IPS DF 6.9 (cell line): ENCODE data around the gene PRR27.

Source experiments
- DNase-seq: peaks from one replicate; pipeline ENCODE4 v3.0.0-alpha.2; 2013; ENCODE audit warnings: low read depth, low spot score
- H3K27ac ChIP-seq: one replicate; pipeline ENCODE4 v1.5.1; 2013; ENCODE audit warnings: low read length, control low read depth
- H3K27me3 ChIP-seq: 2 replicates; pipeline ENCODE4 v1.6.1; 2013; ENCODE audit warnings: mild to moderate bottlenecking, low read length; ENCODE audit not compliant: control insufficient read depth, insufficient read depth
- H3K36me3 ChIP-seq: 2 replicates; pipeline ENCODE4 v1.6.1; 2013; ENCODE audit warnings: low read length; ENCODE audit not compliant: control insufficient read depth, insufficient read depth
- H3K4me1 ChIP-seq: 2 replicates; pipeline ENCODE4 v1.6.1; 2013; ENCODE audit warnings: low read length; ENCODE audit not compliant: control insufficient read depth, insufficient read depth
- H3K4me3 ChIP-seq: 2 replicates; pipeline ENCODE4 v1.5.1; 2013; ENCODE audit warnings: mild to moderate bottlenecking, low read length
- H3K9me3 ChIP-seq: 2 replicates; pipeline ENCODE4 v1.6.1; 2013; ENCODE audit warnings: low read length, inconsistent platforms; ENCODE audit not compliant: control insufficient read depth, insufficient read depth
- WGBS: extraction: QIAGEN DNeasy Blood & Tissue Kit; methylation state at CpG from one replicate; pipeline ENCODE4 v1.1.7; 2013; ENCODE audit warnings: mixed read lengths, missing lambda C conversion rate; ENCODE audit not compliant: insufficient read length, insufficient coverage; 5-methylcytosine and 5-hydroxymethylcytosine counted together

PRR27 gene

DNA sequence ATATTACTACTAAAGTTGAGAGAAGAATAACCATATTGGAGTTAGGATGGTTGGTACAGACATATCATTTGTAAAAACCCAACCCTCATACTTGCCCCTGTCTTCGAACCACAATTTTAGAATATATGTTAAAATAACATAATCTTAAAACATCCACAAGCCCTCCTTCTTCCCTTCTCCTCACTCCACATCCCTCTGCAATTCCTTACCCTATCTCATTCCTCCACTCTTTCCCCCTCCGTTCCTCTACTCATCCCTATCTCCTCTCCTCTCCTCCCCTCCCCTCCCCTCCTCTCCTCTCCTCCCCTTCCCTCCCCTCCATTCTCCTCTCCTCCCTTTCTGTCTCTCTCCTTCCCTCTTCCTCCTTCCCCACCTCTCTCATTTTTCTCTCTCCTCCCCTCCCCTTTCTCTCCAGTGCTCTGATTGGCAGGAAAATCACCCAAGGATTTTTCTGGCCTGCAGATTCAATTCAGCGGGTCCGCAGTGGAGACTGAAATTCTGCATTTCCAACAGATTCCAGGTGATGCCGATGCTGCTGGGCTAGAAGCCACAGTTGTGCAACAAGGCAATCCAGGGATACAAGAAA lies 24.1 kb downstream of the PRR27 start:
- Histone ChIP-seq H3K27me3 (no peaks in the 10 kb centered on the region), H3K9me3 (no peaks in the 10 kb centered on the region), H3K36me3 (no peaks in the 10 kb centered on the region), H3K27ac (no peak overlapping the region), H3K4me3 (no peak overlapping the region), H3K4me1 (no peaks in the 10 kb centered on the region)
- no peak for DNase-seq
- 100% methylated on average over 1 of the region's 5 CpGs for WGBS

DNA sequence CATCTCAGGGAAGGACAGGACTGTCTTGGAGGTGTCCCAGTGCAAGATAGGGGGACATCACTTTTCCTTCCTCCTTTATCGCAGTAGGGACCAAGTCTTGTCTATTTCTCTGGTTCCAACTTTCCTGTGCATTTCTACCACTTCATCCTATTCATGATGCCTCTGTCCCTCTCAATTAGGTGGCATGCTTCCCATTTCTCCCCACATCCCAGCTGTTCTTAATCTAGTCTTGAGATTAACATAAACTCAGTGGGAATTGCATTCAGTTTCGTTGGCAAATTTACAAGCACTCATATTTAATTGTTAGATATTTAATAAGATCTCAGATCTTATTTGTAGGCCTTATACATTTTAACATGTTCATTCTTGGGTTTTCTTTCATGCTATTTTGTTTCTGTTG lies 25.8 kb downstream of the PRR27 start:
- H3K9me3 ChIP-seq, result no peaks in the 10 kb centered on the region
- no peak for DNase-seq
- no peak overlapping the region for H3K27ac ChIP-seq
- H3K4me1 ChIP-seq, result no peaks in the 10 kb centered on the region
- WGBS, result no CpG with 5 or more reads among the region's 2 CpGs
- H3K4me3 ChIP-seq, result no peak overlapping the region
- H3K36me3 ChIP-seq, result no peaks in the 10 kb centered on the region
- no peaks in the 10 kb centered on the region for H3K27me3 ChIP-seq

DNA sequence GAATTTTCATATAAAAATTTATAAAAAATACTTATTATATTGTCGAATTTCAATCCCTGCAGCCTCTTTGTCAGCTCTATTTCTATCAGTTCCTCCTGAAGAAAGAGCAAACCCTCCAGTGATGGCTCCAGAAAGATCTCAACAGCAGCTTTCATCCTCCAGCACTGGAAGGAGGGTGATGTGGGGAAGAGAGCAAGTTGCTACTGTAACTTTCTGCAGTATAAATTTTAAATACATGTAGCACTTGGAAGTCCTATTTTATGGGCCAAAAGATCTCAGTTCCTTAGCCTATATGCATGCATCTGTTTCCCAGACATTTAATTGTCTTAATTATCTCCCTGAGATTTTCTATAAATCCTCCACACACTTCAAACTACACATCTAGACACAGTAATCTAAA lies 27.8 kb downstream of the PRR27 start:
- Histone ChIP-seq H3K27ac (no peak overlapping the region), H3K36me3 (no peaks in the 10 kb centered on the region), H3K4me1 (no peaks in the 10 kb centered on the region), H3K27me3 (no peaks in the 10 kb centered on the region), H3K9me3 (no peaks in the 10 kb centered on the region), H3K4me3 (no peak overlapping the region)
- no CpG with 5 or more reads among the region's 1 CpG for WGBS
- DNase-seq, result no peak

DNA sequence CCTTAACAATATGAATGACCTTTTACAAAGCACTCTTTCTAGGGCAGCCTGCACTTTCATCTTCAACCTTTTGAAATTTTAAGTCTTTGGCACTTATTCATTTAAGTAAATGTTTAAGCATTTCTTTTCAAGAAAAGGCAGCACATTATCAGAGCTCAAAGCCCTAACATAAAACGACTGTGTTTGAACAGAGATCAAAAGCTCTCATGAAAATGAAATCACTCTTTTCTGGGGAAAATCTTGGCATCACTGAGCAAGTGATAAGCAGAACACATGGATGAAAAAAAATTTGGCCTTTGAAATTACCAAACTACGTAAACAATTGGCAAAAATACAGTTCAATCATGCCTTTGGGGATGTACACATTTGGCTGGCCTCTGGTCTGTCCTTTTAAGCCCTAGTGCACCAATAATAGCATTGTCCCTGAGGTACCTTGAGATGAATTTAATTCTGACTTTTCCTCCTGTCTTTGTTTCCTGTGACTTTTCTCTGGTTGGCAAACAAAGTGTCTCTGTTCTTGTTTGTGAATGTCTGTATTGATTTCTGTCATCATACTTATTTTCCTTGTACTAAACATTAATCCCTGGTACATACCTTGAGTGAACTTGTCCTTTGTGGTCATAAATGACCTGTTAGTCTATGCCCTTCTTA lies 28.6 kb downstream of the PRR27 start:
- Histone ChIP-seq H3K9me3 (no peaks in the 10 kb centered on the region), H3K36me3 (no peaks in the 10 kb centered on the region), H3K4me1 (no peaks in the 10 kb centered on the region), H3K4me3 (no peak overlapping the region), H3K27ac (no peak overlapping the region), H3K27me3 (no peaks in the 10 kb centered on the region)
- DNase-seq, result no peak
- WGBS, result no CpG with 5 or more reads among the region's 2 CpGs

DNA sequence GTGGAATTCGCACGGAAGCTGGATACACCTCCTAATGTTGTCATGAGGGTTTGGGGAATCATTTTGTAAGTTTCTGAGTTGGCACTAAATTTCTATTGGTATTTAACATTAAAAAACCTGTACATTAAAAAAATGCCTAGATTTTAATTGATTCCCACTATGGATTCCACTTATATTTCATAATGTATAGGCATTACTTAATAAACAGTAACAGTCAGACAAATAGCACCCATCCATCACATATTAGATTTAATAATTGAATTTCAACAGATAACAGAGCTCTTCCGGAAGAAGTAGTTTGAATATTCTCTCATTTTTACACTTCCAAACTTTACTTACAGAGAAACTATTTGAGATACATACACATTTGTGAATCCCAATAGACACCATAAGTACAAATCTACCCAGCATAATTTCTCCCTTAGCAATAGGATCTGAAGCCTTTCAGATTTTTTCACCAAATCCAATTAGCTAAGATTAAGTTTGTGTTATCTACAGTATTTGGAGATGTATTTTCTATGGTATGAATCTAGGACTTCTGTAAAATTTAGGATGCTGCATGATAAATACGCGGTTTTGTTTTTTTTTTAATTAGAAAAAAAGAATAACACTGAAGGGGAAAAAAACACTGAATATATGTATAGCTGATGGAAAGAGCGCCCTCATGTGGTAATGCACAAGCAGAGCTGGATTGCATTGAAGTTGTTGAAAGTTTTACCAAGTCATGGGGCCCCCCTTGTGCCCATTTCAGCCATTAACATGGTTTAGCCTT lies 29.3 kb downstream of the PRR27 start:
- no peaks in the 10 kb centered on the region for H3K4me1 ChIP-seq
- H3K9me3 ChIP-seq, result no peaks in the 10 kb centered on the region
- WGBS, result 100% methylated on average over 2 of the region's 6 CpGs
- no peak overlapping the region for H3K4me3 ChIP-seq
- no peaks in the 10 kb centered on the region for H3K36me3 ChIP-seq
- H3K27ac ChIP-seq, result no peak overlapping the region
- no peaks in the 10 kb centered on the region for H3K27me3 ChIP-seq
- DNase-seq, result peak; percentile 22

DNA sequence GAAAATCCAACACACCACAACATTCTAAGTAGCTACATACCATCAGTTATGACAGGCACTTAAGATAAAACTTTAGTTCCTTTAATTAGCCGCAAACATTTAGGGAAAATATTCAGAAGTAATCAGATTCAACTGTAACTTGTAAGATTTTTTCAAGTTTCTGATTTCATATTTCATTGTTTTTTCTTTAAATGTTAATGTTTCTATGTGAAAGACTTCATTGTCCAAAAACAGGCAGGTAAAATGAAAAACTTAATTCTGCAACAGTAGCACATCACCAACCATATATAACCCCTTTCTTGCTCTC lies 29.9 kb downstream of the PRR27 start:
- no peak overlapping the region for H3K27ac ChIP-seq
- H3K4me1 ChIP-seq, result no peaks in the 10 kb centered on the region
- no CpG with 5 or more reads among the region's 1 CpG for WGBS
- H3K9me3 ChIP-seq, result no peaks in the 10 kb centered on the region
- no peak overlapping the region for H3K4me3 ChIP-seq
- no peaks in the 10 kb centered on the region for H3K36me3 ChIP-seq
- no peaks in the 10 kb centered on the region for H3K27me3 ChIP-seq
- no peak for DNase-seq

DNA sequence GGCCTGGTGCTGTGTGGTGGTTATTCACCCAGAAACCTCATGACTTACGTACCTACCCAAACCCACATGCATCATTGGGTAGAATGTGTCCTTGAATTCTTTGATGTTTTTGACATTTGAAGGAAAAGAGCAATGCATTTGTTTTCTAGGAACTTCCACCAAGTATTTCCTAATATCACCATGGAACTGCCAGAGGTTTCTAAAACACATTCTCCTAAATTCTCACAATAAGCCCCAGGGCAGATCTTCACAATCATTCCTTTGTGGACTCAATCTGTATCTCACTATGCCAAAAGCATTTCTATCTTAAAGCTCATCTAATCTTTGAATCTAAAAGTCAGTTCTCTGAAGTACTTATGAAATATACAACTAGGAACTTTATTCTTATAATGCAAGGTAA lies 33.2 kb downstream of the PRR27 start:
- WGBS, result no CpG with 5 or more reads among the region's 1 CpG
- H3K4me3 ChIP-seq, result no peak overlapping the region
- no peaks in the 10 kb centered on the region for H3K27me3 ChIP-seq
- DNase-seq, result no peak
- no peaks in the 10 kb centered on the region for H3K9me3 ChIP-seq
- no peak overlapping the region for H3K27ac ChIP-seq
- no peaks in the 10 kb centered on the region for H3K4me1 ChIP-seq
- H3K36me3 ChIP-seq, result no peaks in the 10 kb centered on the region

DNA sequence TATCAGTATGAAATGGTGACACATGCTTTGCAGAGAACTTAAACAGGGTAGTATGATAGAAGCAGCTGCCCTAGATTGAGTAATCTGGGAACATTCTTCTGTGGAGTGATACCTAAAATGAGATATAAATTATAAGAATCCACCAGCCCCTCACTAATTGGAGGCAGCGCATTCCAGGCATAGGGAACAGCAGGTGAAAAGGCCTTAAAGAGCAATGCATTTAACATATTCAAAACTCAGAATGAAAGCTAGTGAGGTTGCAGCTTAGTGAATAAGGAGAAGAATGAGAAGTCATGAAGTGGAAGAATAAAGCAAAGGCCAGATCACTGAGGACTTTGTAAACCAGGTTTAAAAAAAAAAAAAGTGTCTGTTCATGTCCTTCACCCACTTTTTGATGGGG lies 36.5 kb downstream of the PRR27 start:
- no CpG with 5 or more reads among the region's 1 CpG for WGBS
- no peak overlapping the region for H3K27ac ChIP-seq
- no peaks in the 10 kb centered on the region for H3K4me1 ChIP-seq
- no peaks in the 10 kb centered on the region for H3K36me3 ChIP-seq
- no peaks in the 10 kb centered on the region for H3K9me3 ChIP-seq
- no peak overlapping the region for H3K4me3 ChIP-seq
- no peaks in the 10 kb centered on the region for H3K27me3 ChIP-seq
- DNase-seq, result no peak

DNA sequence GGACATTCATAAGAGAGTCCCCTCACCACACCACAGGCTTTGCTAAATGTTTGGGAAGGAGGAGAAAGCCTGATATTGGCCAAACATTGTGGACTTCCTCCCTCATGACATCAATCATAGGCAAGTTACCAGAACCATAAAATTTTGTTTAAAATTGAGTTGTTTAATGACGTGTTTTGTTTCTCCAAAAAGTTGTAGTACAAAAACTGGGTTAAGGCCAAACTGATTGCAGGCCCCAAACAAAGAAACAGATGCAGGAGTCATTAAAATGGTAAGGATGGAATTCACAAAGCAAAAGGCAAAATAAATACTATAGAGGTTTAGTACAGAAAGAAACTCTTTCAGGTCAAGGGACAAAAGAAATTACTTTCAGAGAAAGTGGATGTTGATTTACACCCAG lies 37.6 kb downstream of the PRR27 start:
- Histone ChIP-seq H3K4me3 (no peak overlapping the region), H3K27me3 (no peaks in the 10 kb centered on the region), H3K9me3 (no peaks in the 10 kb centered on the region), H3K36me3 (no peaks in the 10 kb centered on the region), H3K4me1 (no peaks in the 10 kb centered on the region), H3K27ac (no peak overlapping the region)
- no CpG with 5 or more reads among the region's 1 CpG for WGBS
- no peak for DNase-seq

DNA sequence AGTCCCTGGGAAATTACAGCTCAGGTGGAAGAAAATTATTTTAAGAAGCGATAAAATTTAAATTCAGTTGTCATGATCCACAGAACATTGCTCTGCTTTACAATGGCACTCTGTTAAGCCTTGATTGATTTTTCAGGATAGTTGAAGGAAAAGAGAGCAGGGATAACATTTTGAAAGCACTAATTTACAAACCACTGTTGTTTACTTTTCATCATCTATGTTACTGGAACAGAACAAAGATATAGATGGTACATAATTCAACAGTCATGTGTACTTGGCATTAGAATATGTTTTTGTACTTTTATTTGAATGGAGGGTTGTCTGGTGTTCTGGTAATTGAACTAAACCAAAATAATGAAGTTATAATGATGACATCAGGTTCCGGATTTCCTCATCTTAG lies 38.9 kb downstream of the PRR27 start:
- no peaks in the 10 kb centered on the region for H3K27me3 ChIP-seq
- no peak overlapping the region for H3K27ac ChIP-seq
- WGBS, result no CpG with 5 or more reads among the region's 2 CpGs
- H3K36me3 ChIP-seq, result no peaks in the 10 kb centered on the region
- no peak overlapping the region for H3K4me3 ChIP-seq
- no peaks in the 10 kb centered on the region for H3K9me3 ChIP-seq
- no peak for DNase-seq
- 0 out of 2 replicates have a peak, but pooled peaks cover under 1% of the 10 kb centered on the region for H3K4me1 ChIP-seq
